ENCODE data around the gene CCNA1.

CCNA1 gene

GRCh38 chr13:36438594-36439483, 6.5 kb downstream of the CCNA1 start:
- no peak overlapping the region for H3K27ac ChIP-seq (ENCODE audit: low read depth, low read length)
- H4K20me1 ChIP-seq (ENCODE audit: low read depth, low read length) = no peaks in the 10 kb centered on the region
- H3K9me2 ChIP-seq (replicated peaks; ENCODE audit: insufficient read depth, low read length) = no peaks in the 10 kb centered on the region
- no peaks in the 10 kb centered on the region for H3K27me3 ChIP-seq (ENCODE audit: low read length)
- TF ChIP-seq EZH2phosphoT487 (conservative IDR thresholded peaks at IDR 0.05; ENCODE audit: low read length) = no peak
- TF ChIP-seq CTCF (IDR thresholded peaks at IDR 0.05; ENCODE audit: insufficient read depth, low read length, poor library complexity, severe bottlenecking) = no peak
- H3K36me3 ChIP-seq (ENCODE audit: low read length) = no peaks in the 10 kb centered on the region
- H3K9me3 ChIP-seq (ENCODE audit: insufficient read depth, low read length) = no peaks in the 10 kb centered on the region
- no peak overlapping the region for H3K9ac ChIP-seq (ENCODE audit: low read length)
- H3K4me3 ChIP-seq (ENCODE audit: insufficient read depth, low read length, poor library complexity, severe bottlenecking) = no peak overlapping the region
- H3F3A ChIP-seq (ENCODE audit: insufficient read depth) = no peaks in the 10 kb centered on the region
- no peaks in the 10 kb centered on the region for H3K79me2 ChIP-seq (ENCODE audit: insufficient read depth, low read length)
- no peak overlapping the region for H2AFZ ChIP-seq (ENCODE audit: low read depth, low read length, severe bottlenecking)
- H3K4me2 ChIP-seq (ENCODE audit: low read depth, low read length, poor library complexity, severe bottlenecking) = no peak overlapping the region

- no peak overlapping the region for H3K27ac ChIP-seq (ENCODE audit: low read depth, low read length)
- no peaks in the 10 kb centered on the region for H3K36me3 ChIP-seq (ENCODE audit: low read length)
- H4K20me1 ChIP-seq (ENCODE audit: low read depth, low read length) = no peaks in the 10 kb centered on the region
- no peaks in the 10 kb centered on the region for H3K9me2 ChIP-seq (replicated peaks; ENCODE audit: insufficient read depth, low read length)
- TF ChIP-seq CTCF (IDR thresholded peaks at IDR 0.05; ENCODE audit: insufficient read depth, low read length, poor library complexity, severe bottlenecking) = no peak
- H3F3A ChIP-seq (ENCODE audit: insufficient read depth) = no peaks in the 10 kb centered on the region
- no peak overlapping the region for H2AFZ ChIP-seq (ENCODE audit: low read depth, low read length, severe bottlenecking)
- no peak overlapping the region for H3K4me2 ChIP-seq (ENCODE audit: low read depth, low read length, poor library complexity, severe bottlenecking)
- no peak overlapping the region for H3K4me3 ChIP-seq (ENCODE audit: insufficient read depth, low read length, poor library complexity, severe bottlenecking)
- H3K27me3 ChIP-seq (ENCODE audit: low read length) = no peaks in the 10 kb centered on the region
- H3K9ac ChIP-seq (ENCODE audit: low read length) = no peak overlapping the region
- no peaks in the 10 kb centered on the region for H3K79me2 ChIP-seq (ENCODE audit: insufficient read depth, low read length)
- no peaks in the 10 kb centered on the region for H3K9me3 ChIP-seq (ENCODE audit: insufficient read depth, low read length)
Measured at GRCh38 chr13:36445278-36445677, 13.0 kb downstream of the CCNA1 start.

GRCh38 chr13:36445891-36446351, 13.6 kb downstream of the CCNA1 start:
- Histone ChIP-seq H3K9me3 (ENCODE audit: insufficient read depth, low read length) (no peaks in the 10 kb centered on the region), H2AFZ (ENCODE audit: low read depth, low read length, severe bottlenecking) (no peak overlapping the region), H3K27ac (ENCODE audit: low read depth, low read length) (no peak overlapping the region), H3K79me2 (ENCODE audit: insufficient read depth, low read length) (no peaks in the 10 kb centered on the region), H3K9me2 (replicated peaks; ENCODE audit: insufficient read depth, low read length) (no peaks in the 10 kb centered on the region), H3K36me3 (ENCODE audit: low read length) (no peaks in the 10 kb centered on the region), H4K20me1 (ENCODE audit: low read depth, low read length) (no peaks in the 10 kb centered on the region), H3K4me2 (ENCODE audit: low read depth, low read length, poor library complexity, severe bottlenecking) (no peak overlapping the region), H3F3A (ENCODE audit: insufficient read depth) (no peaks in the 10 kb centered on the region), H3K4me3 (ENCODE audit: insufficient read depth, low read length, poor library complexity, severe bottlenecking) (no peak overlapping the region), H3K27me3 (ENCODE audit: low read length) (no peaks in the 10 kb centered on the region), H3K9ac (ENCODE audit: low read length) (no peak overlapping the region)
- TF ChIP-seq CTCF (IDR thresholded peaks at IDR 0.05; ENCODE audit: insufficient read depth, low read length, poor library complexity, severe bottlenecking) = no peak

Data from SU-DHL-6 (cell line).